Liver (tissue), 9 donors: ENCODE data around the gene STK36. TPM values are rescaled to one million over a fixed set of nuclear protein-coding genes. Genes with fewer than 3 reads are reported as not detected.

Experiments
- DNase-seq: peaks from one replicate; pipeline ENCODE4 v3.0.0-alpha.2; 2017; ENCODE audit warnings: low spot score
- H3K27ac ChIP-seq, 2 donors: one replicate each; pipeline ENCODE4 v1.7.0; 2013; ENCODE audit warnings: inconsistent platforms in 2 of 2, low read length in 2 of 2, control low read depth in 1 of 2, low read depth in 1 of 2, mild to moderate bottlenecking in 1 of 2
- H3K27me3 ChIP-seq, 4 donors: one replicate each; pipeline versions ENCODE4 v1.6.1 to v1.7.0; 2013; ENCODE audit warnings: low read length in 3 of 4, inconsistent platforms in 1 of 4, mild to moderate bottlenecking in 1 of 4, moderate library complexity in 1 of 4; ENCODE audit not compliant: control insufficient read depth in 4 of 4, insufficient read depth in 4 of 4
- H3K36me3 ChIP-seq, 4 donors: one replicate each; pipeline versions ENCODE4 v1.6.1 to v1.7.0; 2013; ENCODE audit warnings: low read length in 3 of 4, mild to moderate bottlenecking in 3 of 4, low read depth in 1 of 4, moderate library complexity in 1 of 4; ENCODE audit not compliant: control insufficient read depth in 4 of 4, insufficient read depth in 3 of 4
- H3K4me1 ChIP-seq, 4 donors: one replicate each; pipeline versions ENCODE4 v1.6.1 to v1.7.0; 2013; ENCODE audit warnings: low read length in 3 of 4, mild to moderate bottlenecking in 3 of 4, moderate library complexity in 1 of 4; ENCODE audit not compliant: control insufficient read depth in 4 of 4, insufficient read depth in 4 of 4
- H3K4me3 ChIP-seq, 3 donors: one replicate each; pipeline versions ENCODE4 v1.6.1 to v1.7.0; 2013; ENCODE audit warnings: low read length in 3 of 3, control low read depth in 1 of 3, low read depth in 1 of 3, mild to moderate bottlenecking in 1 of 3
- H3K9ac ChIP-seq, 2 donors: one replicate each; pipeline ENCODE4 v1.7.0; 2013; ENCODE audit warnings: low read length in 2 of 2, mild to moderate bottlenecking in 2 of 2, moderate library complexity in 2 of 2, control low read depth in 1 of 2, low read depth in 1 of 2
- H3K9me3 ChIP-seq, 4 donors: one replicate each; pipeline versions ENCODE4 v1.6.1 to v1.7.0; 2013; ENCODE audit warnings: low read length in 3 of 4; ENCODE audit not compliant: control insufficient read depth in 4 of 4
- CTCF ChIP-seq: fragments of 150-350 bp; IDR thresholded peaks from 2 replicates; pipeline ENCODE4 v1.5.1; 2017; ENCODE audit warnings: improper control_type of control experiment, low read depth, low read length; ENCODE audit not compliant: missing input control
- EGR1 ChIP-seq, 2 donors: IDR thresholded peaks; 2 replicates each; pipeline ENCODE4 v1.6.1; 2016 to 2018; ENCODE audit warnings: antibody characterized with exemption in 2 of 2, low read depth in 2 of 2
- FOXA1 ChIP-seq: IDR thresholded peaks from 2 replicates; pipeline ENCODE4 v1.6.1; 2016; ENCODE audit warnings: antibody characterized with exemption
- FOXA2 ChIP-seq: IDR thresholded peaks from 2 replicates; pipeline ENCODE4 v1.6.1; 2016; ENCODE audit warnings: antibody characterized with exemption
- GABPA ChIP-seq, 2 donors: IDR thresholded peaks in 1 of 2; conservative IDR thresholded peaks in 1 of 2; 2 replicates each; pipeline ENCODE4 v1.6.1; 2016; ENCODE audit warnings: antibody characterized with exemption in 2 of 2, mild to moderate bottlenecking in 1 of 2, moderate library complexity in 1 of 2
- HNF4A ChIP-seq, 2 donors: conservative IDR thresholded peaks; 2 replicates each; pipeline ENCODE4 v1.6.1; 2016; ENCODE audit warnings: antibody characterized with exemption in 2 of 2, mild to moderate bottlenecking in 2 of 2
- HNF4G ChIP-seq: IDR thresholded peaks from 2 replicates; pipeline ENCODE4 v1.6.1; 2016; ENCODE audit warnings: antibody characterized with exemption
- JUND ChIP-seq, 2 donors: IDR thresholded peaks; 2 replicates each; pipeline ENCODE4 v1.6.1; 2016; ENCODE audit warnings: antibody characterized with exemption in 2 of 2
- MAX ChIP-seq: IDR thresholded peaks from 2 replicates; pipeline ENCODE4 v1.6.1; 2016; ENCODE audit warnings: antibody characterized with exemption
- NR2F2 ChIP-seq: IDR thresholded peaks from 2 replicates; pipeline ENCODE4 v1.6.1; 2016; ENCODE audit warnings: antibody characterized with exemption
- RAD21 ChIP-seq, 2 donors: IDR thresholded peaks; 2 replicates each; pipeline ENCODE4 v1.6.1; 2016; ENCODE audit warnings: antibody characterized with exemption in 2 of 2, mild to moderate bottlenecking in 2 of 2
- REST ChIP-seq: IDR thresholded peaks from 2 replicates; pipeline ENCODE4 v1.6.1; 2016; ENCODE audit warnings: antibody characterized with exemption, mild to moderate bottlenecking
- RXRA ChIP-seq, 2 donors: IDR thresholded peaks; 2 replicates each; pipeline ENCODE4 v1.6.1; 2017 to 2018; ENCODE audit warnings: antibody characterized with exemption in 2 of 2, mild to moderate bottlenecking in 1 of 2
- SP1 ChIP-seq: IDR thresholded peaks from 2 replicates; pipeline ENCODE4 v1.6.1; 2018; ENCODE audit warnings: antibody characterized with exemption, mild to moderate bottlenecking
- TAF1 ChIP-seq: conservative IDR thresholded peaks from 2 replicates; pipeline ENCODE4 v1.6.1; 2016; ENCODE audit warnings: antibody characterized with exemption, mild to moderate bottlenecking
- YY1 ChIP-seq: IDR thresholded peaks from 2 replicates; pipeline ENCODE4 v1.6.1; 2016; ENCODE audit warnings: antibody characterized with exemption, mild to moderate bottlenecking
- ZBTB33 ChIP-seq: IDR thresholded peaks from 2 replicates; pipeline ENCODE4 v1.6.1; 2016; ENCODE audit warnings: antibody characterized with exemption
- WGBS: extraction: QIAGEN DNeasy Blood & Tissue Kit; methylation state at CpG from one replicate; pipeline ENCODE4 v1.1.7; 2013; 5-methylcytosine and 5-hydroxymethylcytosine counted together
- polyA plus RNA-seq, 2 donors: library from polyadenylated mRNA; stranded (reverse) in 1 of 2; unstranded in 1 of 2; fragments of 200-250 nt in 1 of 2; fragments of >200 nt in 1 of 2; fragmentation: Nextera tagmentation in 1 of 2; extraction: Ambion mirVana in 1 of 2; gene quantifications; one replicate each; pipeline versions ENCODE4 v1.2.1 to v1.2.3, GENCODE V29; 2013 to 2015
- total RNA-seq, 2 donors: library from RNA; depleted of rRNA; stranded (reverse); fragments of >200 nt; gene quantifications; one replicate each; pipeline ENCODE4 v1.2.3, GENCODE V29; 2014
- TF ChIP-seq, protein P1 (sequence below): IDR thresholded peaks from 2 replicates; pipeline ENCODE4 v1.6.1; 2016; ENCODE audit warnings: antibody characterized with exemption
- donor health status: healthy.
- donor health status: healthy.
- donor health status: healthy.
- donor health status: healthy.
- donor health status: healthy.

STK36 gene
- total and polyA plus RNA-seq, 4 donors, result 5.1 to 17.2 (median 7.0) TPM

DNA sequence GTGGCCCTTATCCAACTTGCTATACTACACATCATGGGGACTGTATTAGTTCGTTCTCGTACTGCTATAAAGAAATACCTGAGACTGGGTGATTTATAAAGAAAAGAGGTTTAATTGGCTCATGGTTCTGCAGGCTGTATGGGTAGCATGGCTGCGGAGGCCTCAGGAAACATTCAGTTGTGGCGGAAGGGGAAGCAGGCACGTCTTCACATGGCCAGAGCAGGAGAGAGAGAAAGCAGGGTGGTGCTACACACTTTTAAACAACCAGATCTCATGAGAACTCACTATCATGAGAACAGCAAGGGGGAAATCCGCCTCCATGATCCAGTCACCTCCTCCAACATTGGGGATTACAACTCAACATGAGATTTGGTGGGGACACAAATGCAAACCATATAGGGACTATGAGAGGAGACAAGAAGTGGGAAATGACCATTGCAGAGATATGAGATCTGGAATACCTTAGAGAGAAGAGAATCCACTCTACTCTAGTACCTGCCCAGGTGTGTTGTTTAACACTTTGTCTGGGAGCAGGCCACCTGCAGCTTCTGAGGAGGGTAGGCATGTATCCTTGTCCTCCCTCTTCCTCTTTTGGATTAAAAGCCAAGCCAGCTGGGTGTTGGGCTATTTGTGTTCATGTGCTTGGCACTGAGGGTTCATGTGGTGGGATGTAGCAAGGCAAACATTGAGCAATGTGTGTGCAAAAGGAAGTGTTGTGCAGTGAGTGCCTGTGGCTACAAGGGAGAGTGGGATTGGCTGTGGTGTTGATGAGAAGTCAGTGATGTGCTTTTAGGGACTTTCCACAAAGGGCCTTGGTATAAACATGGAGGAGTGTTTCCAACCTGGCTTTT is 61.5 kb downstream of the STK36 start:
- Histone ChIP-seq H3K36me3 (peaks cover 4 to 5% (median 5%) of the 10 kb centered on the region in 4 donors), H3K9me3 (no peaks in the 10 kb centered on the region), H3K9ac (peak overlapping the region in 1 of 2 donors; percentile 45), H3K4me1 (peaks cover 4 to 35% (median 17%) of the 10 kb centered on the region in 4 donors), H3K4me3 (no peak overlapping the region), H3K27ac (peak overlapping the region; percentile 62 to 81), H3K27me3 (no peaks in the 10 kb centered on the region)
- WGBS, result 77% methylated on average over 6 of the region's 6 CpGs
- peak; percentile 93 for TF ChIP-seq ZBTB33
- TF ChIP-seq GABPA (IDR thresholded peaks at IDR 0.05 in 1 of 2, conservative IDR thresholded peaks at IDR 0.05 in 1 of 2), result peak in 1 of 2 donors; percentile 72
- TF ChIP-seq YY1, result peak; percentile 94
- TF ChIP-seq HNF4A (conservative IDR thresholded peaks at IDR 0.05), result peak; percentile 67 to 86
- peak; percentile 60 to 68 for TF ChIP-seq RAD21 (IDR thresholded peaks at IDR 0.05)
- TF ChIP-seq RXRA (IDR thresholded peaks at IDR 0.05), result peak; percentile 78 to 96
- TF ChIP-seq SP1, result peak; percentile 80
- peak; percentile 92 for TF ChIP-seq MAX
- peak; percentile 83 for TF ChIP-seq FOXA2
- TF ChIP-seq, protein P1, sequence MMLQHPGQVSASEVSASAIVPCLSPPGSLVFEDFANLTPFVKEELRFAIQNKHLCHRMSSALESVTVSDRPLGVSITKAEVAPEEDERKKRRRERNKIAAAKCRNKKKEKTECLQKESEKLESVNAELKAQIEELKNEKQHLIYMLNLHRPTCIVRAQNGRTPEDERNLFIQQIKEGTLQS, result peak; percentile 34
- no peak for TF ChIP-seq NR2F2
- TF ChIP-seq CTCF, result no peak
- TF ChIP-seq FOXA1, result peak; percentile 68
- TF ChIP-seq TAF1, result no peak
- peak; percentile 47 to 73 for TF ChIP-seq JUND (IDR thresholded peaks at IDR 0.05)
- TF ChIP-seq REST, result peak; percentile 84
- no peak for TF ChIP-seq HNF4G
- peak; percentile 4 to 66 for TF ChIP-seq EGR1 (IDR thresholded peaks at IDR 0.05; ENCODE audit: low read depth in 2 of 2)
- no peak for DNase-seq
